Stimulated activated CD8-positive, alpha-beta memory T cell treated with anti-CD3 and anti-CD28 coated beads, Interleukin-4, amount 100 ng/mL, for 4 hours (primary cell): ENCODE data around the gene AIRE.
A peak's percentile ranks its signal among the peaks of the same experiment; 100 is the strongest.
"Not testable (repeated sequence)": the region's sequence is repeated elsewhere in the genome, so short reads cannot be mapped to it uniquely, and the experiment has no call there.

ENCODE experiments used
- DNase-seq, 2 donors: peaks; one replicate each; pipeline ENCODE4 v3.0.0-alpha.2; 2020; ENCODE audit warnings: low read depth in 2 of 2, low spot score in 1 of 2

Gene AIRE

GRCh38 chr21:44334329-44335030 lies 48.8 kb downstream of the AIRE start:
- DNase-seq: no peak

- DNase-seq: no peak
Observed at GRCh38 chr21:44335266-44336059, 49.8 kb downstream of the AIRE start.

- DNase-seq: no peak
Observed at GRCh38 chr21:44337449-44337848, 51.8 kb downstream of the AIRE start.

GRCh38 chr21:44337941-44338895 lies 52.5 kb downstream of the AIRE start:
- DNase-seq: no peak

- DNase-seq: peak; percentile 86 to 90
Observed at GRCh38 chr21:44338971-44339910, 53.6 kb downstream of the AIRE start, which contains the start of gene CFAP410. CFAP410 (minus strand) TSS chr21:44339390; CDS start chr21:44339194, 196 bp downstream.

- not testable (repeated sequence) for DNase-seq
Observed at GRCh38 chr21:44341726-44342458, 56.2 kb downstream of the AIRE start.

- not testable (repeated sequence) for DNase-seq
Observed at GRCh38 chr21:44342981-44343380, 57.3 kb downstream of the AIRE start.

GRCh38 chr21:44344541-44345183 lies 59.0 kb downstream of the AIRE start:
- DNase-seq: no peak

- DNase-seq: no peak
Observed at GRCh38 chr21:44345495-44345894, 59.8 kb downstream of the AIRE start.

GRCh38 chr21:44347911-44348451 lies 62.3 kb downstream of the AIRE start:
- DNase-seq: no peak
